Osteocyte (in vitro differentiated cells): ENCODE measurements around the gene ARL15. TPM values are rescaled to one million over a fixed set of nuclear protein-coding genes. Genes with fewer than 3 reads are reported as not detected.

Source experiments
- DNase-seq: peaks from one replicate; pipeline ENCODE4 v3.0.0; 2021; ENCODE audit warnings: mixed read lengths; ENCODE audit not compliant: unreplicated experiment; ENCODE audit errors: extremely low spot score
- H3K27ac Mint-ChIP-seq: one replicate; pipeline ENCODE4 v1.8.0; 2021; ENCODE audit warnings: mild to moderate bottlenecking, mixed read lengths; ENCODE audit not compliant: unreplicated experiment
- H3K27me3 Mint-ChIP-seq: one replicate; pipeline ENCODE4 v1.8.0; 2021; ENCODE audit warnings: mixed read lengths; ENCODE audit not compliant: unreplicated experiment
- H3K36me3 Mint-ChIP-seq: one replicate; pipeline ENCODE4 v1.8.0; 2021; ENCODE audit warnings: mixed read lengths; ENCODE audit not compliant: unreplicated experiment
- H3K4me1 Mint-ChIP-seq: one replicate; pipeline ENCODE4 v1.8.0; 2021; ENCODE audit warnings: mixed read lengths; ENCODE audit not compliant: unreplicated experiment
- H3K4me3 Mint-ChIP-seq: one replicate; pipeline ENCODE4 v1.8.0; 2021; ENCODE audit warnings: mild to moderate bottlenecking, moderate library complexity, mixed read lengths; ENCODE audit not compliant: unreplicated experiment
- H3K9me3 Mint-ChIP-seq: one replicate; pipeline ENCODE4 v1.8.0; 2021; ENCODE audit warnings: mixed read lengths; ENCODE audit not compliant: unreplicated experiment
- total RNA-seq: library from RNA; stranded (reverse); gene quantifications from 2 replicates; pipeline ENCODE4 v1.2.1, GENCODE V29; 2021
- TF ChIP-seq, protein P1 (sequence below): fragments of 200-600 bp; sonication (generic); IDR thresholded peaks from 2 replicates; pipeline ENCODE4 v1.5.0; 2021; ENCODE audit warnings: antibody characterized with exemption, mild to moderate bottlenecking, moderate library complexity

ARL15 gene
- total RNA-seq, 1 donor from 2014 or later: 16.6 TPM

DNA sequence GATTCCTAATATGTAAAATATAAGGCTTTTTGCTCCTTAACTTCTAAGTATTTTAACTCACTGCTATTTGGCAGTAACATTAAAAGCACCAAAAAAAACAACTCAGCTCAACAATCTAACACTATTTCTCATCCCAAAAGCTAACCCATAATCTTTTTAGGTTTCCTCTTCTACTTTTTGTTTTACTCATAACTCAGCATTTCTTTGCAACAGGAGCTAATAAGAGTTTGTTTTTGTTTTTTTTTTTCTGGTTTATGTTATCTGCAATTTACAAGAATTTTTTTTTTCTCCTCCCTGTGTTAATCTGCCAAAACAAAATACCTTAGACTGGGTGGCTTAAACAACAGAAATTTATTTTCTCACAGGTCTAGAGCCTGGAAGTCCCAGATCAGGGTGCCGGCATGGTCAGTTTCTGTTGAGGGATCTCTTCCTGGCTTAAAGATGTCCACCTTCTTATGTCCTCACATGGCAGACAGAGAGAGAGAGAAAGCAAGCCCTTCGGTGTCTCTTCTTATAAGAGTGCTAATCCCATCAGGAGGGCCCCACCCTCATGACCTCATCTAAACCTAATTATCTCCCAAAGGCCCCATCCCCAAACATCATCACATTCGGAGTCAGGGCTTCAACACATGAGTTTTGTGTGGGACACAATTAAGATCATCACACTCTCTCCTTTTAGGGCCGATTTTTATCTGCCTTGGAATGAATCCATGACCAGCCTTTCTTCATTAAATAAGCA lies 31.2 kb downstream of the ARL15 start:
- Mint-ChIP-seq H3K9me3 (no peaks in the 10 kb centered on the region), H3K4me1 (peaks cover 2% of the 10 kb centered on the region), H3K27me3 (no peaks in the 10 kb centered on the region), H3K4me3 (no peak overlapping the region), H3K27ac (peak overlapping the region; percentile 47), H3K36me3 (peaks cover 2% of the 10 kb centered on the region)
- TF ChIP-seq, protein P1, sequence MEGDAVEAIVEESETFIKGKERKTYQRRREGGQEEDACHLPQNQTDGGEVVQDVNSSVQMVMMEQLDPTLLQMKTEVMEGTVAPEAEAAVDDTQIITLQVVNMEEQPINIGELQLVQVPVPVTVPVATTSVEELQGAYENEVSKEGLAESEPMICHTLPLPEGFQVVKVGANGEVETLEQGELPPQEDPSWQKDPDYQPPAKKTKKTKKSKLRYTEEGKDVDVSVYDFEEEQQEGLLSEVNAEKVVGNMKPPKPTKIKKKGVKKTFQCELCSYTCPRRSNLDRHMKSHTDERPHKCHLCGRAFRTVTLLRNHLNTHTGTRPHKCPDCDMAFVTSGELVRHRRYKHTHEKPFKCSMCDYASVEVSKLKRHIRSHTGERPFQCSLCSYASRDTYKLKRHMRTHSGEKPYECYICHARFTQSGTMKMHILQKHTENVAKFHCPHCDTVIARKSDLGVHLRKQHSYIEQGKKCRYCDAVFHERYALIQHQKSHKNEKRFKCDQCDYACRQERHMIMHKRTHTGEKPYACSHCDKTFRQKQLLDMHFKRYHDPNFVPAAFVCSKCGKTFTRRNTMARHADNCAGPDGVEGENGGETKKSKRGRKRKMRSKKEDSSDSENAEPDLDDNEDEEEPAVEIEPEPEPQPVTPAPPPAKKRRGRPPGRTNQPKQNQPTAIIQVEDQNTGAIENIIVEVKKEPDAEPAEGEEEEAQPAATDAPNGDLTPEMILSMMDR: no peak
- DNase-seq: no peak

DNA sequence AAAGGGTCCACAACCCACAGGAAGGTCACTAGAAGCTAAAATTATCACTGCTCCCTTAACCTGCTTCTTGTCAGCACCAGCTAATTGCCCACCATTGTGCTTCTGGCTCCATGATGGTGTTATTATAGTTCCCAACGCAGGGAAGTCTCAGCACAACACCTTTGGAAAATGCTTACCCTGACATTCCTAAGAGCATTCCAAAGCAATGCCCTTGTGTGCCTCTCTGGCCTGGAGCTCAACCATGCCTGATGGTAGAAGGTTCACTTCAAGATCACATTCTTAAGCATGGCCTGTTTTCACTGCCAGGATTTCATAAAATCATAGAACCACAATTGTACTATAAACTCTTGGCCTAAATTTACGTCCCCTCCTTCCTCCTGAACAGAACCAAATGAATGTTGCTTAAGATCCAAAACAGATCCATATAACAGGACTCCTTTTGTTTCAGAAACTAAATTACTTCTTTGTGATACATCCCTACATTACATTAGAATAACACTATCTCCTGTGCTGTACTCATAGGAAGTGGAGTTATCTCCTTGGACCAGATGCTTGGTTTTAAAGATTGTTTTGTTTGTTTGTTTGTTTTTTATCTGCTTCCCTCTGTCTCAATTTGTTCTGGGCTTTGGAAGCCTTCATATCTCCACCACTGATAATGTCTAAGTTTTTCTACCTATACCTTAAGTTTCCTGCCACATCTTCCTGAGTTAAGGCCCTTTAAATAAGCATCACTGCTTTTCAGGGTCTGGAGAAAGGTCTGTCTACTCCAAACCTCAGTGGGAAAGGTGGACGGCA lies 32.1 kb downstream of the ARL15 start:
- Mint-ChIP-seq H3K4me3 (no peak overlapping the region), H3K36me3 (peaks cover 2% of the 10 kb centered on the region), H3K27me3 (no peaks in the 10 kb centered on the region), H3K9me3 (no peaks in the 10 kb centered on the region), H3K27ac (no peak overlapping the region), H3K4me1 (peaks cover 2% of the 10 kb centered on the region)
- DNase-seq: no peak
- TF ChIP-seq, protein P1: no peak

DNA sequence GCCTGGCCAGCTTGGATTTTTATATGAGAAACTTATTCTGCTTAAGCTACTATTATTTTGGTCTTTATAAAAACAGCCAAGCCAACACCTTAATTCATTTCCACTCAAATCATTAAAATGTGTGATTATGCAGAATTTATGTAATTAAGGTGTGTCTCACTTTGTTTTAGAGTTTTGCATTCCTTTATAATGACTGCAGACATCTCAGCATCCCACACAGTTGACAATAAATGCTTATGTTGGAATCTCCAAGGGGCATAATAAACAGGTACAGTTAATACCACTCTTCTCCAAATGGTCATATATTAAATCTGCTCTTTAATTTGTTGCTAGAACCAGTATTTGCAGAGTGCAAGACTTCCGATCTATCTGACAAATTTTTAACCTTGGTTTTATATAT lies 34.3 kb downstream of the ARL15 start:
- Mint-ChIP-seq H3K4me1 (peaks cover 2% of the 10 kb centered on the region), H3K27ac (no peak overlapping the region), H3K36me3 (peaks cover 2% of the 10 kb centered on the region), H3K4me3 (no peak overlapping the region), H3K9me3 (no peaks in the 10 kb centered on the region), H3K27me3 (no peaks in the 10 kb centered on the region)
- no peak for DNase-seq
- TF ChIP-seq, protein P1: no peak

DNA sequence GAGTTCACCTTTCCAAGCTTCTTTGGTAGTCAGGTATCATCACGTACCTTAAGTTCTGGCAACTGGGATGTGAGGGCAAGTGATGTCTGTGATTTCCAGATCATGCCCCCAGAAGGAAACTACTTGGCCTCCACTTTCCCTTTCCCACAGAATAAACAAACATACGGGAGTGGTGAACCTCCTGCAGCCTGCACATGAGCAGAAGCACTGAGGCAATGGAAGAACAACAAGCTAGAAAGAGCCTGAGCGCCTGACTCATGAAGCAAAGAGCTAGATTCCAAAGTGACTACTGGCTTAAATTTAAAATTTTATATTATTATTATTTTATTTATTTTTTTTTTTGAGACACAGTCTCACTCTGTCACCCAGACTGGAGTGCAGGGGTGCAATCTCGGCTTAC lies 35.0 kb downstream of the ARL15 start:
- Mint-ChIP-seq H3K9me3 (no peaks in the 10 kb centered on the region), H3K36me3 (peaks cover 2% of the 10 kb centered on the region), H3K27me3 (no peaks in the 10 kb centered on the region), H3K4me3 (no peak overlapping the region), H3K27ac (no peak overlapping the region), H3K4me1 (peaks cover 2% of the 10 kb centered on the region)
- TF ChIP-seq, protein P1: no peak
- DNase-seq: no peak

DNA sequence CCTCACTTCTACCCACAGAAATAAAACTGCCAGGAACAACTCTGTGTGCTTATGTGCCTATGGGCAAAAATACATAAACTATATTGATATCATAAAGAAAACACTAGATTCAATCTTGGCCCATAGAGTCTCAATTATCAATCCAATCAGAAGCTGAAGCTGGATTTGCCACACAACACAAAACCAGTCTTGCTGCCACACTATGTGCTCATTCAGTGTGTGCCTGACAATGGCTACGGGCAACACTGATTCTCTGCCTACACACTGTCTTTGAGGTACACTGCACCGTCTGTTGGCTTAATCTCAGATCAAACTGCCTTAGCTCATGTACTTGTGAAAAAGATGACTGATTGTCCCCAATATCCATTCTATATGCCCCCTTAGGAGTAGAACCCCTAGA lies 35.4 kb downstream of the ARL15 start:
- TF ChIP-seq, protein P1: no peak
- H3K27me3 Mint-ChIP-seq: no peaks in the 10 kb centered on the region
- peaks cover under 1% of the 10 kb centered on the region for H3K36me3 Mint-ChIP-seq
- H3K4me1 Mint-ChIP-seq: peaks cover 2% of the 10 kb centered on the region
- no peak for DNase-seq
- no peak overlapping the region for H3K4me3 Mint-ChIP-seq
- no peaks in the 10 kb centered on the region for H3K9me3 Mint-ChIP-seq
- no peak overlapping the region for H3K27ac Mint-ChIP-seq
